ENCODE measurements around the gene AMELY.

AMELY gene

DNA sequence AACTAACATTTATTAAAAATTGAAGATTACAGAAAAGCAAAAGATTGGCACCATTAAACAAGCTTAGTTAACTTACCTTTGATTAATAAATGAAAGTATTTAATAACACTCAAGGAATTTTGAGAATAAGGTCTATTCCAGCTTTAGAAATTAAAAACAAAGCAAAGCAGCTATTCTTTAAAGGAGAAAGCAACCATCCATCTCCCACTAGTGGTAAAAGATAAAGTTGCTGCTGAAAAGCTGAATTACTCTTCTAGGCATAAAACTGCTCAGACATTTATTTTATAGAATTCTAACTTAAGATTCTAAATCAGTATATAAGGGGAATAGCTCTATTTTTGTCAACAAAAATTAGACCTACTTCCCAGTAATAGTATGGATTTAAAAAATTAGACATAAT is 36.1 kb upstream of the AMELY start:
- Histone ChIP-seq H3K27me3 (ENCODE audit: control insufficient read depth, low read length) (no peaks in the 10 kb centered on the region), H3K36me3 (ENCODE audit: control insufficient read depth, low read length) (no peaks in the 10 kb centered on the region), H4K20me1 (ENCODE audit: control insufficient read depth, insufficient read depth, low read depth, low read length) (no peaks in the 10 kb centered on the region), H3K9me2 (replicated peaks; ENCODE audit: control insufficient read depth, low read length) (no peaks in the 10 kb centered on the region), H3K4me2 (ENCODE audit: low read length) (no peak overlapping the region), H3K27ac (ENCODE audit: low read depth, low read length) (no peak overlapping the region), H3K4me1 (ENCODE audit: control insufficient read depth, low read length) (no peaks in the 10 kb centered on the region), H3K4me3 (ENCODE audit: low read length) (no peak overlapping the region), H3F3A (ENCODE audit: control insufficient read depth, insufficient read depth) (no peaks in the 10 kb centered on the region), H3K79me2 (ENCODE audit: control insufficient read depth, low read length) (no peaks in the 10 kb centered on the region), H3K9me3 (ENCODE audit: control insufficient read depth, insufficient read depth, low read length) (no peaks in the 10 kb centered on the region)
- TF ChIP-seq CTCF (IDR thresholded peaks at IDR 0.05; ENCODE audit: low read depth, low read length, poor library complexity, severe bottlenecking) (no peak), EZH2phosphoT487 (IDR thresholded peaks at IDR 0.05; ENCODE audit: borderline replicate concordance, low read length) (no peak)

GRCh38 chrY:6935497-6935896 is 23.9 kb upstream of the AMELY start:
- Histone ChIP-seq H3K79me2 (ENCODE audit: control insufficient read depth, low read length) (no peaks in the 10 kb centered on the region), H3K4me1 (ENCODE audit: control insufficient read depth, low read length) (no peaks in the 10 kb centered on the region), H3K4me2 (ENCODE audit: low read length) (no peak overlapping the region), H4K20me1 (ENCODE audit: control insufficient read depth, insufficient read depth, low read depth, low read length) (no peaks in the 10 kb centered on the region), H3K27ac (ENCODE audit: low read depth, low read length) (no peak overlapping the region), H3K36me3 (ENCODE audit: control insufficient read depth, low read length) (no peaks in the 10 kb centered on the region), H3K9me2 (replicated peaks; ENCODE audit: control insufficient read depth, low read length) (no peaks in the 10 kb centered on the region), H3F3A (ENCODE audit: control insufficient read depth, insufficient read depth) (no peaks in the 10 kb centered on the region), H3K27me3 (ENCODE audit: control insufficient read depth, low read length) (no peaks in the 10 kb centered on the region), H3K4me3 (ENCODE audit: low read length) (no peak overlapping the region), H3K9me3 (ENCODE audit: control insufficient read depth, insufficient read depth, low read length) (no peaks in the 10 kb centered on the region)
- TF ChIP-seq EZH2phosphoT487 (IDR thresholded peaks at IDR 0.05; ENCODE audit: borderline replicate concordance, low read length): no peak
- TF ChIP-seq CTCF (IDR thresholded peaks at IDR 0.05; ENCODE audit: low read depth, low read length, poor library complexity, severe bottlenecking): no peak

GRCh38 chrY:6931779-6932396 is 20.3 kb upstream of the AMELY start:
- no peaks in the 10 kb centered on the region for H3K36me3 ChIP-seq (ENCODE audit: control insufficient read depth, low read length)
- H3K4me3 ChIP-seq (ENCODE audit: low read length): no peak overlapping the region
- H3K79me2 ChIP-seq (ENCODE audit: control insufficient read depth, low read length): no peaks in the 10 kb centered on the region
- H4K20me1 ChIP-seq (ENCODE audit: control insufficient read depth, insufficient read depth, low read depth, low read length): no peaks in the 10 kb centered on the region
- no peaks in the 10 kb centered on the region for H3K9me3 ChIP-seq (ENCODE audit: control insufficient read depth, insufficient read depth, low read length)
- no peaks in the 10 kb centered on the region for H3F3A ChIP-seq (ENCODE audit: control insufficient read depth, insufficient read depth)
- H3K27ac ChIP-seq (ENCODE audit: low read depth, low read length): no peak overlapping the region
- H3K9me2 ChIP-seq (replicated peaks; ENCODE audit: control insufficient read depth, low read length): no peaks in the 10 kb centered on the region
- H3K4me2 ChIP-seq (ENCODE audit: low read length): no peak overlapping the region
- H3K27me3 ChIP-seq (ENCODE audit: control insufficient read depth, low read length): no peaks in the 10 kb centered on the region
- no peaks in the 10 kb centered on the region for H3K4me1 ChIP-seq (ENCODE audit: control insufficient read depth, low read length)
- no peak for TF ChIP-seq EZH2phosphoT487 (IDR thresholded peaks at IDR 0.05; ENCODE audit: borderline replicate concordance, low read length)
- no peak for TF ChIP-seq CTCF (IDR thresholded peaks at IDR 0.05; ENCODE audit: low read depth, low read length, poor library complexity, severe bottlenecking)

All from DOHH2 (cell line).